HG03103 (cell line): Measurements from ENCODE around the gene KCNK16.

ENCODE experiments used
- ATAC-seq: cut with Tn5 transposase; IDR thresholded peaks from one replicate; pipeline ENCODE4 v1.9.1; 2021; ENCODE audit warnings: low read depth; ENCODE audit not compliant: unreplicated experiment

The KCNK16 gene

GRCh38 chr6:39322306-39322850 is at the start of gene KCNK16:
KCNK16 (minus strand) TSS chr6:39322702; CDS start chr6:39322540, 162 bp downstream.
- ATAC-seq: no peak

- no peak for ATAC-seq
Observed at GRCh38 chr6:39370390-39370789, 47.9 kb upstream of the KCNK16 start.

GRCh38 chr6:39369987-39370386 is 47.5 kb upstream of the KCNK16 start:
- no peak for ATAC-seq

- no peak for ATAC-seq
Observed at GRCh38 chr6:39367700-39368099, 45.2 kb upstream of the KCNK16 start.

- ATAC-seq: no peak
Observed at GRCh38 chr6:39366931-39367618, 44.6 kb upstream of the KCNK16 start.

- no peak for ATAC-seq
Observed at GRCh38 chr6:39365281-39366074, 43.0 kb upstream of the KCNK16 start.

- ATAC-seq: no peak
Observed at GRCh38 chr6:39363280-39363679, 40.8 kb upstream of the KCNK16 start.

GRCh38 chr6:39362487-39362865 is 40.0 kb upstream of the KCNK16 start:
- ATAC-seq: no peak

GRCh38 chr6:39361657-39362486 is 39.4 kb upstream of the KCNK16 start:
- no peak for ATAC-seq

- ATAC-seq: no peak
Observed at GRCh38 chr6:39360378-39360777, 37.9 kb upstream of the KCNK16 start.

GRCh38 chr6:39357998-39358686 is 35.6 kb upstream of the KCNK16 start:
- ATAC-seq: no peak

GRCh38 chr6:39353698-39354315 is 31.3 kb upstream of the KCNK16 start:
- ATAC-seq: no peak

- ATAC-seq: no peak
Observed at GRCh38 chr6:39350723-39351505, 28.4 kb upstream of the KCNK16 start.

- ATAC-seq: no peak
Observed at GRCh38 chr6:39348740-39349139, 26.2 kb upstream of the KCNK16 start.

GRCh38 chr6:39347906-39348585 is 25.5 kb upstream of the KCNK16 start:
- ATAC-seq: peak; percentile 50

GRCh38 chr6:39347206-39347605 is 24.7 kb upstream of the KCNK16 start:
- ATAC-seq: no peak

GRCh38 chr6:39344821-39345280 is 22.3 kb upstream of the KCNK16 start:
- no peak for ATAC-seq

- ATAC-seq: no peak
Observed at GRCh38 chr6:39343396-39343870, 20.9 kb upstream of the KCNK16 start.
